Retinal pigment epithelial cell (primary cell): ENCODE measurements around the gene ADK.

Experiments used
- DNase-seq: peaks from one replicate; pipeline ENCODE4 v3.0.0-alpha.2; 2010; ENCODE audit warnings: low read depth
- H3K4me3 ChIP-seq: 2 replicates; pipeline ENCODE4 v1.5.1; 2011; ENCODE audit warnings: mild to moderate bottlenecking, low read length, control low read depth, moderate library complexity
- TF ChIP-seq, protein P1 (sequence below): conservative IDR thresholded peaks from 2 replicates; pipeline ENCODE4 v1.5.1; 2011; ENCODE audit warnings: low read depth, low read length, control low read depth, inconsistent platforms

ADK gene

DNA sequence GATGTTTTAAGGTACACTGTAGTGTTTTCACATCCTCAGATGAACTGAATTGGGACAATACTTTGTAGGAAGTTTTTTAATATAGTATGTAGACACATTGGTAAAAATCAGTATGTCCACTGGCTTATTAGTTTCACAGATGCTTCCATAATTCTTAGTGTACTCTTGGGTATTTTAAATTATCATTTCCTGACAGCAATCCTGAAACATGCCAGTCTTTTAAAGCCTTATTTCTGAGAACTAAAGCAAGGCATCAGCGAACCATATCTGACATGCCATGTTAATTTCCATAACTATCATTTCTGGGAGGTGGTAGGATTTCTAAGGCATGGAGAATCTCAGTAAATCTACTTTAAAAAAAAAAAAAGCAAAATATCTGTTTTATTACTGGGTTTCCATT is 266.4 kb downstream of the ADK start:
- no peak for DNase-seq
- TF ChIP-seq, protein P1, sequence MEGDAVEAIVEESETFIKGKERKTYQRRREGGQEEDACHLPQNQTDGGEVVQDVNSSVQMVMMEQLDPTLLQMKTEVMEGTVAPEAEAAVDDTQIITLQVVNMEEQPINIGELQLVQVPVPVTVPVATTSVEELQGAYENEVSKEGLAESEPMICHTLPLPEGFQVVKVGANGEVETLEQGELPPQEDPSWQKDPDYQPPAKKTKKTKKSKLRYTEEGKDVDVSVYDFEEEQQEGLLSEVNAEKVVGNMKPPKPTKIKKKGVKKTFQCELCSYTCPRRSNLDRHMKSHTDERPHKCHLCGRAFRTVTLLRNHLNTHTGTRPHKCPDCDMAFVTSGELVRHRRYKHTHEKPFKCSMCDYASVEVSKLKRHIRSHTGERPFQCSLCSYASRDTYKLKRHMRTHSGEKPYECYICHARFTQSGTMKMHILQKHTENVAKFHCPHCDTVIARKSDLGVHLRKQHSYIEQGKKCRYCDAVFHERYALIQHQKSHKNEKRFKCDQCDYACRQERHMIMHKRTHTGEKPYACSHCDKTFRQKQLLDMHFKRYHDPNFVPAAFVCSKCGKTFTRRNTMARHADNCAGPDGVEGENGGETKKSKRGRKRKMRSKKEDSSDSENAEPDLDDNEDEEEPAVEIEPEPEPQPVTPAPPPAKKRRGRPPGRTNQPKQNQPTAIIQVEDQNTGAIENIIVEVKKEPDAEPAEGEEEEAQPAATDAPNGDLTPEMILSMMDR: no peak

DNA sequence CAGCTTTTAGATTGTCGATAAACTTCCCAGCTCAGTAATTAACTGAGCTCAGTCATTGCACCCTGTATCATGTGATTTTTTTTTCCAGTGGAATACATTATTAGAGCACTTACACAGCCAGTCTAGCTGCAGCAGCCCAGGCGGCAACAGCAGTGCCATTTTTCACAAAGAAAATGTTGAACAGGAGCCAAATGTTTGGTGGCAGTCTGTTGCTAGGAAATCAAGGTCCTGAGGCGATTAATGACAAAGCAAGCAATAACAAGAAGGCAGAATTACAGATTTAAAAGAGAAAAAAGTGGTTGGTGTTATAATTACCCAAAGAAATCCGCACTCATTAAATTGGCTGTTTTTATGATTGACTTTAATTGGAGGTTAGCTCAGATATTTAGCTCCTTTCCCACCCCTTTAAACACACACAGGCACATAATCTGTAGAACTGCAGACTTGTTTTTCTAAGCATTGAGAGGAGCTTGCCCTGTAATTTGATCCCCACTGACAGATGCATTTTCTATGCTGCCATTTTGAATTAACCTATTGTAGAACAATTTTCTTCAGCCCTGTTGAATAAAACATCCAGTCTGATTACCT is 267.4 kb downstream of the ADK start:
- TF ChIP-seq, protein P1: no peak
- peak; percentile 87 for DNase-seq
- H3K4me3 ChIP-seq: peak overlapping the region; percentile 21

More for the DNA sequence above, 266.4 kb downstream of the ADK start:
- no peak overlapping the region for H3K4me3 ChIP-seq

DNA sequence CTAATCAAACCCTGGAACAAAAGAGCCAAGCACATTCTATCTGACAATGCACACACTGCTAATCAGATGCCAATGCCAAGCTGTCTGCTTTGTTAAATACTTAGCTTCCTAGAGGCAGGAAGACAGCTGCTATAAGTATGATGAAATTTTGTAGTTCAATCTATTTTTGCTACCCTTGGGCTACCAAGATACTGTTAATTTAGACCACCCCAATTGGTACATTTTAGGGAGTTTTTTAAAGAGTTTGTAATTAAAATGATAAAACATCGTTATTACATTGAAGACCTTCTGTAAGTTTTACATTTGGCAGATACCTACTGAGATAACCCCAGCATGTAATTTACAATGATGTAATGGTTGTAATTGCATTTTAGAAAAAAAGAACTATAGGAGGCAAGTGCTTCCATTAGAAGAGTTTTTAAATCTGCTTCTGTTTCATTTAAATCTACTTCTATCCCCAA is 268.5 kb downstream of the ADK start:
- no peak overlapping the region for H3K4me3 ChIP-seq
- DNase-seq: no peak
- TF ChIP-seq, protein P1: no peak

DNA sequence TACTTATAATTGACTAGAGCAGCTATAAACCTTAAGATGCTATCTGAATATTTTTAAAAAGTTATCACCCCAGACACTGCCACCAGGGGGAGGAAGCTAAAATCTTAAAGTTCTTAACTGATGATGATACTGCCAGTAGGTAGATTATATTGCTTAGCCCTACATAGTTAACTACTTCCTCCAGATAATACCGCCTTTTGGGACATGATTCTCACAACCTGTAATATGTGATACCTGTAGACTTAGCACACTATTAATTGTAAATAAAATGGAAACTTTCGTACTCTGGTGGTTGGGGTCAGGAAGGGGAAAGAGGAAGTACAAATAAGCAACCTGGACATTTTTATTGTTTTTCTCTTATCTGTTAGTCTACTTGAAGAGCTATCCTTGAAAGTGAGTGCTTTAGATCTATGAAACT is 268.9 kb downstream of the ADK start:
- no peak for DNase-seq
- no peak overlapping the region for H3K4me3 ChIP-seq
- TF ChIP-seq, protein P1: peak; percentile 54

DNA sequence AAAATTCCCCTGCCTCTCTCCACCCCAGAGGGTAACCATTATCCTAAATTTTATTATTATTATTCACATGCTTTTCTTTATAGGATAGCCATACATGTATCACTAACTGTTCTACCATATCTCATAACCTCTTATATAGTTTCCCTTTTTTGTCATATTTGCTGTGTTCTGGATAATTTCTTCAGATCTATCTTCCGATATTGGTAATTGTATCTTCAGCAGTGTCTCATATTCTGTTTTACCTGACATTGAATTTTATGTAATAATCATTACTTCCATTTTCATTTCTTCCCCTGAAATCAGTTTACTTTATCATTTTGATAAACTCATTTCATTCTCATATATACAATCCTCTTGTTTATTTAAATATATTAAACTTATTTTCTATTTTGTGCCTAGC is 273.5 kb downstream of the ADK start:
- TF ChIP-seq, protein P1: no peak
- no peak overlapping the region for H3K4me3 ChIP-seq
- DNase-seq: no peak

DNA sequence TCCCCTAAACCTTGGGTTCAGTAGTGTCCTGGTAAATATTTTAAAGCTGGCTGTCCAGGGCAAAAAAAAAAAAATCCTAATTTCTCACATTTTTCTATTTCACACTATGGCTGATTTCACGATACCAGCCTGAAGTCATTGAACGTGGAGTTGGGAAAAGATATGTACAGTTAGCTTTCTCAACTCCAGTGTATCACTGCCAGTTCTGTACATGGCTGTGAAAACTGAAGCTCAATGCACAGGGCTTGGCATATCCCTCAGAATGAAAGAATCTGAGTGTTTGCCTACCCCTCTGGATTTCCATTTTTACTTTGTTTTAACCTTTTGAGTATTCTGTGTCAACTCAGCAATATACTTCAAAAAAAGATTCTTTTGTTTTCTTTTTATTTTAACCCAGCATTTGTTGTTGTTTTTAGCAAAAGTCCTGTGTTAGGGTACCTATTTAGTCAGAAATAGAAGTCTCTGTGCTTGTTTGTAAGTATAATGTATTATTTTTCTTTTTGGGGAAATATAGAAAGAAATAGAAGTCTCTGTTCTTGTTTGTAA is 274.5 kb downstream of the ADK start:
- TF ChIP-seq, protein P1: no peak
- H3K4me3 ChIP-seq: no peak overlapping the region
- DNase-seq: no peak

DNA sequence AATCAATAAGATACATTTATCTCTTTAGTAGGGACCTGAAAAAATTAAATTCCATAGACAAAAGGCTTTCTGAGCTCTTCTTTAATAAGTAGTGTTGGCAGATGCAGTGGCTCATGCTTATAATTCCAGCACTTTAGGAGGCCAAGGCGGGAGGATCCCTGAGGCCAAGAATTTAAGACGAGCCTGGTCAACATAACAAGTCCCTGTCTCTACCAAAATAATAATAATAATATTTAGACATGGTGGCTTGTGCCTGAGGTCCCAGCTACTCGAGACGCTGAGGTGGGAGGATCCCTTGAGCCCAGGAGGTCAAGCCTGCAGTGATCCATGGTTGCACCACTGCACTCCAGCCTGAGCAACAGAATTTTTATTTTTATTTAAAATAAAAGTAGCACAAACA is 280.8 kb downstream of the ADK start:
- no peak overlapping the region for H3K4me3 ChIP-seq
- TF ChIP-seq, protein P1: no peak
- no peak for DNase-seq
